ENCODE data around the gene MINPP1. TPM values are rescaled to one million over a fixed set of nuclear protein-coding genes. Genes with fewer than 3 reads are reported as not detected.

Gene MINPP1
- total and polyA plus RNA-seq, 5 donors: 6.0 to 8.1 (median 6.8) TPM

GRCh38 chr10:87500646-87501048, 4.0 kb upstream of the MINPP1 start:
- intact Hi-C loops (cut with DNase I): no loop called here
- WGBS: 47% methylated on average over 3 of the region's 3 CpGs

GRCh38 chr10:87503401-87503800, 1.3 kb upstream of the MINPP1 start:
- ATAC-seq: no peak
- no peak for DNase-seq
- Histone ChIP-seq H3K4me3 (ENCODE audit: low read length) (no peak overlapping the region), H3K27ac (ENCODE audit: low read length) (no peak overlapping the region), H3K9me3 (ENCODE audit: control insufficient read depth, low read length) (no peaks in the 10 kb centered on the region), H3K27me3 (ENCODE audit: control insufficient read depth, insufficient read depth) (no peaks in the 10 kb centered on the region), H3K4me1 (ENCODE audit: control insufficient read depth, insufficient read depth, low read length) (no peaks in the 10 kb centered on the region)
- intact Hi-C loops (cut with DNase I): no loop called here
- WGBS: 97% methylated on average over 8 of the region's 8 CpGs

More at GRCh38 chr10:87500646-87501048, 4.0 kb upstream of the MINPP1 start:
- H3K4me1 ChIP-seq (ENCODE audit: control insufficient read depth, insufficient read depth, low read length): no peaks in the 10 kb centered on the region
- ATAC-seq (no peak), DNase-seq (no peak)
- H3K9me3 ChIP-seq (ENCODE audit: control insufficient read depth, low read length): no peaks in the 10 kb centered on the region
- no peaks in the 10 kb centered on the region for H3K27me3 ChIP-seq (ENCODE audit: control insufficient read depth, insufficient read depth)
- no peak overlapping the region for H3K4me3 ChIP-seq (ENCODE audit: low read length)
- no peak overlapping the region for H3K27ac ChIP-seq (ENCODE audit: low read length)

GRCh38 chr10:87503886-87504285, 807 bp upstream of the MINPP1 start:
- peak overlapping the region; percentile 44 for H3K4me3 ChIP-seq (ENCODE audit: low read length)
- H3K27ac ChIP-seq (ENCODE audit: low read length): no peak overlapping the region
- intact Hi-C loops (cut with DNase I): no loop called here
- H3K4me1 ChIP-seq (ENCODE audit: control insufficient read depth, insufficient read depth, low read length): no peaks in the 10 kb centered on the region
- no peaks in the 10 kb centered on the region for H3K27me3 ChIP-seq (ENCODE audit: control insufficient read depth, insufficient read depth)
- 80% methylated on average over 6 of the region's 6 CpGs for WGBS
- ATAC-seq: no peak
- no peaks in the 10 kb centered on the region for H3K9me3 ChIP-seq (ENCODE audit: control insufficient read depth, low read length)
- no peak for DNase-seq

GRCh38 chr10:87504307-87504639, 420 bp upstream of the MINPP1 start:
- DNase-seq (no peak), ATAC-seq (no peak)

GRCh38 chr10:87505366-87506111, 846 bp downstream of the MINPP1 start:
- Histone ChIP-seq H3K27me3 (ENCODE audit: control insufficient read depth, insufficient read depth) (no peaks in the 10 kb centered on the region), H3K4me1 (ENCODE audit: control insufficient read depth, insufficient read depth, low read length) (no peaks in the 10 kb centered on the region), H3K9me3 (ENCODE audit: control insufficient read depth, low read length) (no peaks in the 10 kb centered on the region), H3K4me3 (ENCODE audit: low read length) (peak overlapping the region; percentile 44), H3K27ac (ENCODE audit: low read length) (peak overlapping the region; percentile 73)
- DNase-seq: peak; percentile 23 to 82 (median 50)
- 2% methylated on average over 41 of the region's 41 CpGs for WGBS
- peak; percentile 88 to 90 for ATAC-seq
- intact Hi-C loops (cut with DNase I): no loop called here

More at GRCh38 chr10:87504307-87504639, 420 bp upstream of the MINPP1 start:
- intact Hi-C loops (cut with DNase I): no loop called here
- Histone ChIP-seq H3K27me3 (ENCODE audit: control insufficient read depth, insufficient read depth) (no peaks in the 10 kb centered on the region), H3K4me3 (ENCODE audit: low read length) (peak overlapping the region; percentile 44), H3K27ac (ENCODE audit: low read length) (peak overlapping the region; percentile 73), H3K9me3 (ENCODE audit: control insufficient read depth, low read length) (no peaks in the 10 kb centered on the region), H3K4me1 (ENCODE audit: control insufficient read depth, insufficient read depth, low read length) (no peaks in the 10 kb centered on the region)
- 6% methylated on average over 10 of the region's 10 CpGs for WGBS

GRCh38 chr10:87506956-87507355, 2.3 kb downstream of the MINPP1 start:
- Histone ChIP-seq H3K27ac (ENCODE audit: low read length) (no peak overlapping the region), H3K9me3 (ENCODE audit: control insufficient read depth, low read length) (no peaks in the 10 kb centered on the region), H3K27me3 (ENCODE audit: control insufficient read depth, insufficient read depth) (no peaks in the 10 kb centered on the region), H3K4me3 (ENCODE audit: low read length) (no peak overlapping the region), H3K4me1 (ENCODE audit: control insufficient read depth, insufficient read depth, low read length) (no peaks in the 10 kb centered on the region)
- ATAC-seq: no peak
- WGBS: 85% methylated on average over 3 of the region's 3 CpGs
- DNase-seq: no peak
- intact Hi-C loops (cut with DNase I): no loop called here

- Histone ChIP-seq H3K27me3 (ENCODE audit: control insufficient read depth, insufficient read depth) (no peaks in the 10 kb centered on the region), H3K4me3 (ENCODE audit: low read length) (no peak overlapping the region), H3K27ac (ENCODE audit: low read length) (no peak overlapping the region), H3K4me1 (ENCODE audit: control insufficient read depth, insufficient read depth, low read length) (no peaks in the 10 kb centered on the region), H3K9me3 (ENCODE audit: control insufficient read depth, low read length) (no peaks in the 10 kb centered on the region)
- intact Hi-C loops (cut with DNase I): no loop called here
- ATAC-seq (no peak), DNase-seq (no peak)
- 85% methylated on average over 5 of the region's 5 CpGs for WGBS
These were observed 3.3 kb downstream of the MINPP1 start for GRCh38 chr10:87507879-87508483.

GRCh38 chr10:87508837-87509236, 4.1 kb downstream of the MINPP1 start:
- no peaks in the 10 kb centered on the region for H3K27me3 ChIP-seq (ENCODE audit: control insufficient read depth, insufficient read depth)
- intact Hi-C loops (cut with DNase I): no loop called here
- H3K4me3 ChIP-seq (ENCODE audit: low read length): no peak overlapping the region
- WGBS: 96% methylated on average over 1 of the region's 1 CpG
- no peak for DNase-seq
- no peak overlapping the region for H3K27ac ChIP-seq (ENCODE audit: low read length)
- no peaks in the 10 kb centered on the region for H3K9me3 ChIP-seq (ENCODE audit: control insufficient read depth, low read length)
- no peaks in the 10 kb centered on the region for H3K4me1 ChIP-seq (ENCODE audit: control insufficient read depth, insufficient read depth, low read length)
- no peak for ATAC-seq

GRCh38 chr10:87510025-87510424, 5.3 kb downstream of the MINPP1 start:
- no peak for ATAC-seq

GRCh38 chr10:87511526-87511925, 6.8 kb downstream of the MINPP1 start:
- H3K4me1 ChIP-seq (ENCODE audit: control insufficient read depth, insufficient read depth, low read length): no peaks in the 10 kb centered on the region
- no peak for DNase-seq
- no peak overlapping the region for H3K4me3 ChIP-seq (ENCODE audit: low read length)
- no peak overlapping the region for H3K27ac ChIP-seq (ENCODE audit: low read length)
- H3K27me3 ChIP-seq (ENCODE audit: control insufficient read depth, insufficient read depth): no peaks in the 10 kb centered on the region
- 94% methylated on average over 3 of the region's 3 CpGs for WGBS
- H3K9me3 ChIP-seq (ENCODE audit: control insufficient read depth, low read length): no peaks in the 10 kb centered on the region
- intact Hi-C loops (cut with DNase I): no loop called here
- ATAC-seq: no peak

More at GRCh38 chr10:87510025-87510424, 5.3 kb downstream of the MINPP1 start:
- Histone ChIP-seq H3K27ac (ENCODE audit: low read length) (no peak overlapping the region), H3K9me3 (ENCODE audit: control insufficient read depth, low read length) (no peaks in the 10 kb centered on the region), H3K4me1 (ENCODE audit: control insufficient read depth, insufficient read depth, low read length) (no peaks in the 10 kb centered on the region), H3K4me3 (ENCODE audit: low read length) (no peak overlapping the region), H3K27me3 (ENCODE audit: control insufficient read depth, insufficient read depth) (no peaks in the 10 kb centered on the region)
- no peak for DNase-seq
- WGBS: 91% methylated on average over 3 of the region's 3 CpGs
- intact Hi-C loops (cut with DNase I): no loop called here

GRCh38 chr10:87518937-87519336, 14.2 kb downstream of the MINPP1 start:
- ATAC-seq: no peak
- H3K27me3 ChIP-seq (ENCODE audit: control insufficient read depth, insufficient read depth): no peaks in the 10 kb centered on the region
- intact Hi-C loops (cut with DNase I): no loop called here
- DNase-seq: no peak
- 92% methylated on average over 3 of the region's 3 CpGs for WGBS
- no peak overlapping the region for H3K27ac ChIP-seq (ENCODE audit: low read length)
- H3K4me1 ChIP-seq (ENCODE audit: control insufficient read depth, insufficient read depth, low read length): no peaks in the 10 kb centered on the region
- H3K4me3 ChIP-seq (ENCODE audit: low read length): no peak overlapping the region
- H3K9me3 ChIP-seq (ENCODE audit: control insufficient read depth, low read length): no peaks in the 10 kb centered on the region
